H9 (cell line): ENCODE results near the gene RICTOR. TPM values are rescaled to one million over a fixed set of nuclear protein-coding genes. Genes with fewer than 3 reads are reported as not detected.

Experiments
- DNase-seq: peaks from one replicate; pipeline ENCODE4 v3.0.0-alpha.2; 2017
- H2AFZ ChIP-seq: one replicate; pipeline ENCODE4 v1.6.1; 2013; ENCODE audit warnings: mild to moderate bottlenecking, low read length, control low read depth, moderate library complexity
- H2AK5ac ChIP-seq: 2 replicates; pipeline ENCODE4 v1.6.1; 2013; ENCODE audit warnings: low read length, control low read depth, mixed read lengths; ENCODE audit not compliant: insufficient read length
- H2BK120ac ChIP-seq: one replicate; pipeline ENCODE4 v1.6.1; 2013; ENCODE audit warnings: low read depth, mild to moderate bottlenecking, low read length, control low read depth, inconsistent platforms; ENCODE audit not compliant: poor library complexity, severe bottlenecking
- H2BK12ac ChIP-seq: 2 replicates; pipeline ENCODE4 v1.6.1; 2013; ENCODE audit warnings: low read length, control low read depth, mixed read lengths, low read depth; ENCODE audit not compliant: insufficient read length
- H2BK15ac ChIP-seq: 2 replicates; pipeline ENCODE4 v1.6.1; 2013; ENCODE audit warnings: low read depth, low read length, control low read depth
- H2BK20ac ChIP-seq: one replicate; pipeline ENCODE4 v1.6.1; 2013; ENCODE audit warnings: low read depth, mild to moderate bottlenecking, low read length, control low read depth, inconsistent platforms; ENCODE audit not compliant: poor library complexity, severe bottlenecking
- H2BK5ac ChIP-seq: 2 replicates; pipeline ENCODE4 v1.6.1; 2013; ENCODE audit warnings: low read length, control low read depth, mixed read lengths; ENCODE audit not compliant: insufficient read length
- H3K14ac ChIP-seq: 2 replicates; pipeline ENCODE4 v1.6.1; 2013; ENCODE audit warnings: low read length, control low read depth; ENCODE audit not compliant: insufficient read depth
- H3K18ac ChIP-seq: 2 replicates; pipeline ENCODE4 v1.6.1; 2013; ENCODE audit warnings: low read depth, mild to moderate bottlenecking, mixed read lengths, low read length, control low read depth; ENCODE audit not compliant: insufficient read length
- H3K23ac ChIP-seq: 2 replicates; pipeline ENCODE4 v1.6.1; 2013; ENCODE audit warnings: low read length, control low read depth, mixed read lengths, low read depth; ENCODE audit not compliant: insufficient read length
- H3K23me2 ChIP-seq: 2 replicates; pipeline ENCODE4 v1.6.1; 2013; ENCODE audit warnings: low read depth, mild to moderate bottlenecking, mixed read lengths, low read length, control low read depth; ENCODE audit not compliant: insufficient read length, poor library complexity, severe bottlenecking
- H3K27ac ChIP-seq: 2 replicates; pipeline ENCODE4 v1.5.1; 2013; ENCODE audit warnings: low read length, control low read depth, mixed read lengths, low read depth; ENCODE audit not compliant: insufficient read length
- H3K27me3 ChIP-seq: 2 replicates; pipeline ENCODE4 v1.6.1; 2013; ENCODE audit warnings: low read length, control low read depth, inconsistent platforms; ENCODE audit not compliant: insufficient read depth
- H3K4ac ChIP-seq: 2 replicates; pipeline ENCODE4 v1.6.1; 2013; ENCODE audit warnings: low read depth, mild to moderate bottlenecking, control low read depth, inconsistent platforms, low read length, moderate library complexity
- H3K4me1 ChIP-seq: 2 replicates; pipeline ENCODE4 v1.6.1; 2013; ENCODE audit warnings: low read length, control low read depth, inconsistent platforms; ENCODE audit not compliant: insufficient read depth
- H3K4me2 ChIP-seq: 2 replicates; pipeline ENCODE4 v1.6.1; 2013; ENCODE audit warnings: low read length, control low read depth, mixed read lengths; ENCODE audit not compliant: insufficient read length, insufficient read depth
- H3K56ac ChIP-seq: 2 replicates; pipeline ENCODE4 v1.6.1; 2013; ENCODE audit warnings: low read depth, mild to moderate bottlenecking, mixed read lengths, low read length, control low read depth; ENCODE audit not compliant: insufficient read length
- H3K79me1 ChIP-seq: 2 replicates; pipeline ENCODE4 v1.6.1; 2013; ENCODE audit warnings: low read depth, mild to moderate bottlenecking, moderate library complexity, low read length, control low read depth, inconsistent platforms; ENCODE audit not compliant: insufficient read depth, poor library complexity, severe bottlenecking
- H3K79me2 ChIP-seq: 2 replicates; pipeline ENCODE4 v1.6.1; 2013; ENCODE audit warnings: low read length, control low read depth, inconsistent platforms; ENCODE audit not compliant: insufficient read depth
- H3K9ac ChIP-seq: 2 replicates; pipeline ENCODE4 v1.6.1; 2013; ENCODE audit warnings: low read length, control low read depth, mixed read lengths; ENCODE audit not compliant: insufficient read length; ENCODE audit errors: extremely low read depth
- H3K9me3 ChIP-seq: one replicate; pipeline ENCODE4 v1.6.1; 2013; ENCODE audit warnings: low read depth, low read length, inconsistent platforms; ENCODE audit not compliant: control insufficient read depth
- H3T11ph ChIP-seq: one replicate; pipeline ENCODE4 v1.6.1; 2013; ENCODE audit warnings: mild to moderate bottlenecking, low read length, control low read depth, inconsistent platforms
- H4K20me1 ChIP-seq: one replicate; pipeline ENCODE4 v1.6.1; 2013; ENCODE audit not compliant: control insufficient read depth, insufficient read length, insufficient read depth
- H4K5ac ChIP-seq: 2 replicates; pipeline ENCODE4 v1.6.1; 2013; ENCODE audit warnings: low read depth, mild to moderate bottlenecking, mixed read lengths, low read length, control low read depth; ENCODE audit not compliant: insufficient read length
- H4K8ac ChIP-seq: replicated peaks from 2 replicates; pipeline ENCODE4 v1.6.1; 2013; ENCODE audit warnings: low read length, control low read depth, mixed read lengths, low read depth; ENCODE audit not compliant: insufficient read length
- H4K91ac ChIP-seq: 2 replicates; pipeline ENCODE4 v1.6.1; 2013; ENCODE audit warnings: low read depth, mild to moderate bottlenecking, moderate library complexity, mixed read lengths, low read length, control low read depth; ENCODE audit not compliant: insufficient read length
- H3K27ac Mint-ChIP-seq, 3 experiments: 2 replicates in 2 of 3; 3 replicates in 1 of 3; pipeline ENCODE4 v1.8.0; 2020 to 2021; ENCODE audit warnings: mixed read lengths in 3 of 3, mild to moderate bottlenecking in 1 of 3, moderate library complexity in 1 of 3
- H3K27me3 Mint-ChIP-seq: 2 replicates; pipeline ENCODE4 v1.8.0; 2021; ENCODE audit warnings: low read depth, mild to moderate bottlenecking, moderate library complexity, mixed read lengths
- H3K36me3 Mint-ChIP-seq, 3 experiments: 2 replicates in 2 of 3; 3 replicates in 1 of 3; pipeline ENCODE4 v1.8.0; 2020 to 2021; ENCODE audit warnings: low read depth in 3 of 3, mixed read lengths in 3 of 3; ENCODE audit not compliant: insufficient read depth in 1 of 3
- H3K4me1 Mint-ChIP-seq, 2 experiments: 2 replicates each; pipeline ENCODE4 v1.8.0; 2020; ENCODE audit warnings: mixed read lengths in 2 of 2
- H3K4me3 Mint-ChIP-seq, 2 experiments: 2 replicates in 1 of 2; 3 replicates in 1 of 2; pipeline ENCODE4 v1.8.0; 2020 to 2021; ENCODE audit warnings: mild to moderate bottlenecking in 2 of 2, mixed read lengths in 2 of 2, moderate library complexity in 1 of 2
- H3K9me3 Mint-ChIP-seq, 2 experiments: 2 replicates in 1 of 2; 3 replicates in 1 of 2; pipeline ENCODE4 v1.8.0; 2020; ENCODE audit warnings: mild to moderate bottlenecking in 2 of 2, mixed read lengths in 2 of 2, moderate library complexity in 1 of 2
- WGBS: extraction: QIAGEN DNeasy Blood & Tissue Kit; methylation state at CpG from one replicate; pipeline ENCODE4 v1.1.7; 2013; ENCODE audit warnings: missing lambda C conversion rate, low lambda C conversion rate, mixed read lengths; ENCODE audit not compliant: insufficient read length; ENCODE audit errors: extremely low coverage; 5-methylcytosine and 5-hydroxymethylcytosine counted together
- total RNA-seq: library from RNA; stranded (reverse); gene quantifications from 2 replicates; pipeline ENCODE4 v1.2.1, GENCODE V29; 2021
- TF ChIP-seq, protein P1 (sequence below): fragments of 200-600 bp; sonication (generic); conservative IDR thresholded peaks from 3 replicates; pipeline ENCODE4 v1.8.0; 2021; ENCODE audit warnings: antibody characterized with exemption, mild to moderate bottlenecking

RICTOR gene
- total RNA-seq, 1 experiment from 2014 or later = 20.9 TPM

GRCh38 chr5:39118638-39119037 is 44.4 kb upstream of the RICTOR start:
- Histone ChIP-seq H2BK20ac (no peak overlapping the region), H3K9ac (no peak overlapping the region), H3T11ph (no peak overlapping the region), H3K23ac (no peak overlapping the region), H3K56ac (no peak overlapping the region), H2AK5ac (no peak overlapping the region), H4K20me1 (no peaks in the 10 kb centered on the region), H3K14ac (no peak overlapping the region), H3K4me2 (no peak overlapping the region), H2BK12ac (no peak overlapping the region), H3K23me2 (no peaks in the 10 kb centered on the region), H3K4me1 (no peaks in the 10 kb centered on the region), H3K27me3 (no peaks in the 10 kb centered on the region), H3K79me1 (no peaks in the 10 kb centered on the region), H4K91ac (no peak overlapping the region), H2BK120ac (no peak overlapping the region), H3K9me3 (no peaks in the 10 kb centered on the region), H4K8ac (no peak overlapping the region), H2BK5ac (no peak overlapping the region), H4K5ac (no peak overlapping the region), H2AFZ (no peak overlapping the region), H2BK15ac (no peak overlapping the region), H3K79me2 (no peaks in the 10 kb centered on the region), H3K27ac (no peak overlapping the region), H3K4ac (no peak overlapping the region), H3K18ac (no peak overlapping the region)
- H3K36me3 Mint-ChIP-seq = no peaks in the 10 kb centered on the region
- H3K27ac Mint-ChIP-seq = no peak overlapping the region
- no peaks in the 10 kb centered on the region for H3K9me3 Mint-ChIP-seq
- no peaks in the 10 kb centered on the region for H3K27me3 Mint-ChIP-seq
- H3K4me3 Mint-ChIP-seq = no peak overlapping the region
- TF ChIP-seq, protein P1, sequence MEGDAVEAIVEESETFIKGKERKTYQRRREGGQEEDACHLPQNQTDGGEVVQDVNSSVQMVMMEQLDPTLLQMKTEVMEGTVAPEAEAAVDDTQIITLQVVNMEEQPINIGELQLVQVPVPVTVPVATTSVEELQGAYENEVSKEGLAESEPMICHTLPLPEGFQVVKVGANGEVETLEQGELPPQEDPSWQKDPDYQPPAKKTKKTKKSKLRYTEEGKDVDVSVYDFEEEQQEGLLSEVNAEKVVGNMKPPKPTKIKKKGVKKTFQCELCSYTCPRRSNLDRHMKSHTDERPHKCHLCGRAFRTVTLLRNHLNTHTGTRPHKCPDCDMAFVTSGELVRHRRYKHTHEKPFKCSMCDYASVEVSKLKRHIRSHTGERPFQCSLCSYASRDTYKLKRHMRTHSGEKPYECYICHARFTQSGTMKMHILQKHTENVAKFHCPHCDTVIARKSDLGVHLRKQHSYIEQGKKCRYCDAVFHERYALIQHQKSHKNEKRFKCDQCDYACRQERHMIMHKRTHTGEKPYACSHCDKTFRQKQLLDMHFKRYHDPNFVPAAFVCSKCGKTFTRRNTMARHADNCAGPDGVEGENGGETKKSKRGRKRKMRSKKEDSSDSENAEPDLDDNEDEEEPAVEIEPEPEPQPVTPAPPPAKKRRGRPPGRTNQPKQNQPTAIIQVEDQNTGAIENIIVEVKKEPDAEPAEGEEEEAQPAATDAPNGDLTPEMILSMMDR = no peak
- DNase-seq = no peak
- no CpG with 5 or more reads among the region's 2 CpGs for WGBS
- no peaks in the 10 kb centered on the region for H3K4me1 Mint-ChIP-seq
